OCI-LY1 (cell line): ENCODE data around the gene LRRC1.

ENCODE experiments used
- H2AFZ ChIP-seq: fragments of 200-600 bp; sonication (generic), shearing (Covaris generic); 2 replicates; pipeline ENCODE4 v1.6.0; 2014; ENCODE audit warnings: antibody characterized with exemption, mild to moderate bottlenecking, low read length
- H3F3A ChIP-seq: fragments of 200-600 bp; sonication (generic), shearing (Covaris generic); 2 replicates; pipeline ENCODE4 v1.6.0; 2014; ENCODE audit warnings: mild to moderate bottlenecking, antibody characterized with exemption, low read length, moderate library complexity; ENCODE audit not compliant: insufficient read depth
- H3K27ac ChIP-seq: fragments of 200-600 bp; sonication (generic); 2 replicates; pipeline ENCODE4 v1.5.1; 2014; ENCODE audit warnings: low read length, mixed run types, mild to moderate bottlenecking, low read depth; ENCODE audit not compliant: poor library complexity, severe bottlenecking
- H3K27me3 ChIP-seq: fragments of 200-600 bp; sonication (generic); 2 replicates; pipeline ENCODE4 v1.6.0; 2014; ENCODE audit warnings: antibody characterized with exemption, mild to moderate bottlenecking, low read length, moderate library complexity; ENCODE audit not compliant: insufficient read depth
- H3K36me3 ChIP-seq: fragments of 200-600 bp; sonication (generic); 2 replicates; pipeline ENCODE4 v1.6.1; 2014; ENCODE audit warnings: mild to moderate bottlenecking, antibody characterized with exemption, low read length, moderate library complexity, mixed read lengths; ENCODE audit not compliant: insufficient read depth
- H3K4me1 ChIP-seq: fragments of 200-600 bp; sonication (generic); 2 replicates; pipeline ENCODE4 v1.5.1; 2014; ENCODE audit warnings: mild to moderate bottlenecking, low read length, moderate library complexity; ENCODE audit not compliant: insufficient read depth, severe bottlenecking
- H3K4me2 ChIP-seq: fragments of 200-600 bp; sonication (generic), shearing (Covaris generic); 2 replicates; pipeline ENCODE4 v1.6.1; 2014; ENCODE audit warnings: low read length
- H3K4me3 ChIP-seq: fragments of 200-600 bp; sonication (generic); 2 replicates; pipeline ENCODE4 v1.5.1; 2014; ENCODE audit warnings: low read length, low read depth, mild to moderate bottlenecking, mixed read lengths; ENCODE audit not compliant: poor library complexity, severe bottlenecking
- H3K79me2 ChIP-seq: fragments of 200-600 bp; shearing (Covaris generic); 2 replicates; pipeline ENCODE4 v1.6.1; 2016; ENCODE audit warnings: mixed run types, low read length, mixed read lengths; ENCODE audit not compliant: insufficient read depth
- H3K9ac ChIP-seq: fragments of 200-600 bp; sonication (generic), shearing (Covaris generic); 2 replicates; pipeline ENCODE4 v1.6.1; 2014; ENCODE audit warnings: mild to moderate bottlenecking, low read length, mixed read lengths
- H3K9me2 ChIP-seq: fragments of 200-600 bp; sonication (generic), shearing (Covaris generic); 2 replicates; pipeline ENCODE4 v1.6.1; 2014; ENCODE audit warnings: low read depth, mild to moderate bottlenecking, low read length, mixed read lengths
- H3K9me3 ChIP-seq: fragments of 200-600 bp; shearing (Covaris generic); 2 replicates; pipeline ENCODE4 v1.6.1; 2014; ENCODE audit warnings: low read length, mixed read lengths
- H4K20me1 ChIP-seq: fragments of 200-600 bp; sonication (generic), shearing (Covaris generic); 2 replicates; pipeline ENCODE4 v1.6.0; 2016; ENCODE audit warnings: mild to moderate bottlenecking, low read length; ENCODE audit not compliant: insufficient read depth
- EZH2 ChIP-seq: fragments of 200-600 bp; sonication (generic), shearing (Covaris generic); IDR thresholded peaks from 2 replicates; pipeline ENCODE4 v1.8.0; 2017; ENCODE audit warnings: borderline replicate concordance, mixed run types, mild to moderate bottlenecking, antibody characterized with exemption, low read length, moderate library complexity, mixed read lengths
- TF ChIP-seq, protein P1 (sequence below): fragments of 200-600 bp; sonication (generic), shearing (Covaris generic); IDR thresholded peaks from 2 replicates; pipeline ENCODE4 v1.5.1; 2017; ENCODE audit warnings: mild to moderate bottlenecking, antibody characterized with exemption, low read length, moderate library complexity, mixed read lengths

LRRC1 gene

DNA sequence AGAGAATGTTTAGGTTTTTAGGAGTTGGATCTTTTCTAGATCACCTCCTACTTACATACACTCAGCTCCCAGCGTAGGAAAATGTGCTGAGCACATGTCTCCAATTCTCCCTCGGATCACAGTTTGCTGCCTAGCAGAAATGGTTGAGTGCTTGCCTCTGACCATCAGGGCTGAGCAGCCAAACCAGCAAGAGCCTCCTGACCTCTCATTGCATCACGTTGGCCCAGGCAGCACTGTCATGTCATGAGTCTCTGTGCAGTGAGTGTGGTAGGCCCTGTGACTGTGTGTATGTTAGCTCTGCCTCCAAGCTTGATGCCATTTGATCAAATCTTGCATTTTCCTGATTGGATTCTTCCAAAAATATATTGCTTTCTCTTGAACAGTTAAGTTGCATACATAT is 112.0 kb downstream of the LRRC1 start:
- Histone ChIP-seq H4K20me1 (no peaks in the 10 kb centered on the region), H3K27ac (no peak overlapping the region), H3K79me2 (no peaks in the 10 kb centered on the region), H3K4me2 (no peak overlapping the region), H3F3A (no peaks in the 10 kb centered on the region), H2AFZ (no peak overlapping the region), H3K36me3 (0 out of 2 replicates have a peak, but pooled peaks cover 5% of the 10 kb centered on the region), H3K9ac (no peak overlapping the region), H3K27me3 (no peaks in the 10 kb centered on the region), H3K9me3 (no peaks in the 10 kb centered on the region), H3K4me1 (peaks cover 10% of the 10 kb centered on the region), H3K4me3 (no peak overlapping the region), H3K9me2 (no peaks in the 10 kb centered on the region)
- TF ChIP-seq, protein P1, sequence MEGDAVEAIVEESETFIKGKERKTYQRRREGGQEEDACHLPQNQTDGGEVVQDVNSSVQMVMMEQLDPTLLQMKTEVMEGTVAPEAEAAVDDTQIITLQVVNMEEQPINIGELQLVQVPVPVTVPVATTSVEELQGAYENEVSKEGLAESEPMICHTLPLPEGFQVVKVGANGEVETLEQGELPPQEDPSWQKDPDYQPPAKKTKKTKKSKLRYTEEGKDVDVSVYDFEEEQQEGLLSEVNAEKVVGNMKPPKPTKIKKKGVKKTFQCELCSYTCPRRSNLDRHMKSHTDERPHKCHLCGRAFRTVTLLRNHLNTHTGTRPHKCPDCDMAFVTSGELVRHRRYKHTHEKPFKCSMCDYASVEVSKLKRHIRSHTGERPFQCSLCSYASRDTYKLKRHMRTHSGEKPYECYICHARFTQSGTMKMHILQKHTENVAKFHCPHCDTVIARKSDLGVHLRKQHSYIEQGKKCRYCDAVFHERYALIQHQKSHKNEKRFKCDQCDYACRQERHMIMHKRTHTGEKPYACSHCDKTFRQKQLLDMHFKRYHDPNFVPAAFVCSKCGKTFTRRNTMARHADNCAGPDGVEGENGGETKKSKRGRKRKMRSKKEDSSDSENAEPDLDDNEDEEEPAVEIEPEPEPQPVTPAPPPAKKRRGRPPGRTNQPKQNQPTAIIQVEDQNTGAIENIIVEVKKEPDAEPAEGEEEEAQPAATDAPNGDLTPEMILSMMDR: no peak
- TF ChIP-seq EZH2: no peak

DNA sequence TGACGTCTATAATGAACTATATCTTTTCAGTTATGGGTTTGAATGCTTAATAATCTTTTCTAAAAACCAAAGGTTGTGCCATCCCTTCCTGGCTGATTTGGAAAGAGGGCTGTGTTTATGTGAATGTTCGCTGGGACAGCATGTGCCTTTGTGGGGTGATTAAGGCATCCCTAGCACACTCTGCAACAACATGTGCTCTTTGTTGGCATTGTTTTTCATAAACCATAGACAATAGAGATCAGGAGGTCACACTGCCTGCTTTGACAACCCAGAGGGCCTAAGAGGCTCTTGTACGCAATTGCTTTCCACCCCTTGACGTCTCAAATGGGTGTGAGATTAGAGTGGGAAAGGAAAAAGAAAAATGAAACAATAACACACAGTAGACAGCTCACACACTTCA is 116.0 kb downstream of the LRRC1 start:
- H3K79me2 ChIP-seq: no peaks in the 10 kb centered on the region
- TF ChIP-seq EZH2: no peak
- TF ChIP-seq, protein P1: no peak
- H3K4me2 ChIP-seq: no peak overlapping the region

DNA sequence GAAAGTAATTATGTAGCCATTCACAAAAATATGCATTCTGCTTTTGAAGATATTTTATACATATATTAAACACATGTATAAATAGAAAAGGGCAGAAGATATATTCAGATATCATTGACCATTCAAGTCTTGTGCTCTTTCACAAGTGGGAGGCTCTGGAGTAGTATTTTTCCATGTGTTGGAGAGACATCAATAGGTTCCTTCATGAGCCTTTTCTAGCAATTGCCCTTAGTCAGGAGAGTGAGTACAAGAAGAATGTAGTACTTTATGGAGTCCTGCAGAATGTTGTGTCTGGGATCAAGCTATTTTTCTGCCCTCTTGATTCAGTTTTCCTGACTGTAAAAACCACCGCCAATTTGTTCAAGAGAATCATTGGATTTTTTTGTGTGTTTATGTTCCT is 117.9 kb downstream of the LRRC1 start:
- Histone ChIP-seq H2AFZ (no peak overlapping the region), H3K36me3 (no peaks in the 10 kb centered on the region), H3K4me2 (no peak overlapping the region), H3K9me2 (no peaks in the 10 kb centered on the region), H3K9me3 (no peaks in the 10 kb centered on the region), H3K4me3 (no peak overlapping the region), H3K9ac (no peak overlapping the region), H3K27ac (no peak overlapping the region), H3K4me1 (peaks cover 9% of the 10 kb centered on the region), H3K79me2 (no peaks in the 10 kb centered on the region), H3F3A (no peaks in the 10 kb centered on the region), H4K20me1 (no peaks in the 10 kb centered on the region), H3K27me3 (no peaks in the 10 kb centered on the region)
- TF ChIP-seq EZH2: no peak
- TF ChIP-seq, protein P1: no peak

More for the DNA sequence above, 116.0 kb downstream of the LRRC1 start:
- H2AFZ ChIP-seq: no peak overlapping the region
- no peaks in the 10 kb centered on the region for H3F3A ChIP-seq
- H3K36me3 ChIP-seq: no peaks in the 10 kb centered on the region
- no peak overlapping the region for H3K4me3 ChIP-seq
- peaks cover under 1% of the 10 kb centered on the region for H3K4me1 ChIP-seq
- H3K9me3 ChIP-seq: no peaks in the 10 kb centered on the region
- H4K20me1 ChIP-seq: no peaks in the 10 kb centered on the region
- no peaks in the 10 kb centered on the region for H3K27me3 ChIP-seq
- H3K27ac ChIP-seq: no peak overlapping the region
- H3K9ac ChIP-seq: no peak overlapping the region
- no peaks in the 10 kb centered on the region for H3K9me2 ChIP-seq
